Body of pancreas (tissue), 4 donors: ENCODE data around the gene ESRRB. TPM values are rescaled to one million over a fixed set of nuclear protein-coding genes. Genes with fewer than 3 reads are reported as not detected.

Experiments
- ATAC-seq: fragments of 150-250 bp; one replicate; pipeline ENCODE4 v1.9.1; 2016
- DNase-seq, 4 donors: peaks; one replicate each; pipeline ENCODE4 v3.0.0-alpha.2; 2019
- H3K27ac ChIP-seq, 4 donors: fragments of 200-600 bp; sonication (generic); 1 replicate in 3 of 4; 2 replicates in 1 of 4; pipeline versions ENCODE4 v1.5.1 to v1.6.1; 2016 to 2019; ENCODE audit warnings: mild to moderate bottlenecking in 1 of 4, mixed read lengths in 1 of 4, moderate library complexity in 1 of 4
- H3K27me3 ChIP-seq, 2 donors: fragments of 200-600 bp; sonication (generic); one replicate each; pipeline ENCODE4 v1.6.0; 2016; ENCODE audit warnings: mild to moderate bottlenecking in 1 of 2
- H3K36me3 ChIP-seq, 2 donors: fragments of 200-600 bp; sonication (generic); replicated peaks in 1 of 2; 2 replicates each; pipeline ENCODE4 v1.5.1; 2016; ENCODE audit warnings: low read depth in 2 of 2; ENCODE audit not compliant: insufficient read depth in 1 of 2
- H3K4me1 ChIP-seq: fragments of 200-600 bp; sonication (generic); one replicate; pipeline ENCODE4 v1.6.0; 2016
- H3K4me3 ChIP-seq, 2 donors: fragments of 200-600 bp; sonication (generic); 1 replicate in 1 of 2; 2 replicates in 1 of 2; pipeline ENCODE4 v1.5.1; 2016 to 2019
- H3K9me3 ChIP-seq, 3 donors: fragments of 200-600 bp; sonication (generic); 1 replicate in 2 of 3; 2 replicates in 1 of 3; pipeline ENCODE4 v1.5.1; 2016
- POLR2A ChIP-seq, 3 donors: fragments of 450-650 bp; IDR thresholded peaks; one replicate each; pipeline ENCODE4 v1.6.1; 2016; ENCODE audit warnings: antibody characterized with exemption in 3 of 3, mild to moderate bottlenecking in 2 of 3
- WGBS, 2 donors: methylation state at CpG; one replicate each; pipeline ENCODE4 v1.1.5; 2017; 5-methylcytosine and 5-hydroxymethylcytosine counted together
- intact Hi-C: fragments of 100-400 bp; cut with DNase I; formaldehyde crosslinking; loops from one replicate; pipeline ENCODE4 v1.15.1; 2023
- total RNA-seq, 2 donors: library from RNA; depleted of rRNA; stranded (reverse); fragments of >200 nt; gene quantifications; one replicate each; pipeline ENCODE4 v1.1.0, GENCODE V29; 2016
- TF ChIP-seq, protein P1 (sequence below), 7 experiments: fragments of 450-650 bp in 4 of 7; fragments of 200-600 bp in 3 of 7; sonication (generic) in 3 of 7; IDR thresholded peaks; one replicate each; pipeline ENCODE4 v1.5.1; 2016 to 2019; ENCODE audit warnings: antibody characterized with exemption in 7 of 7

ESRRB gene
- total RNA-seq, 2 donors from 2014 or later = not detected

DNA sequence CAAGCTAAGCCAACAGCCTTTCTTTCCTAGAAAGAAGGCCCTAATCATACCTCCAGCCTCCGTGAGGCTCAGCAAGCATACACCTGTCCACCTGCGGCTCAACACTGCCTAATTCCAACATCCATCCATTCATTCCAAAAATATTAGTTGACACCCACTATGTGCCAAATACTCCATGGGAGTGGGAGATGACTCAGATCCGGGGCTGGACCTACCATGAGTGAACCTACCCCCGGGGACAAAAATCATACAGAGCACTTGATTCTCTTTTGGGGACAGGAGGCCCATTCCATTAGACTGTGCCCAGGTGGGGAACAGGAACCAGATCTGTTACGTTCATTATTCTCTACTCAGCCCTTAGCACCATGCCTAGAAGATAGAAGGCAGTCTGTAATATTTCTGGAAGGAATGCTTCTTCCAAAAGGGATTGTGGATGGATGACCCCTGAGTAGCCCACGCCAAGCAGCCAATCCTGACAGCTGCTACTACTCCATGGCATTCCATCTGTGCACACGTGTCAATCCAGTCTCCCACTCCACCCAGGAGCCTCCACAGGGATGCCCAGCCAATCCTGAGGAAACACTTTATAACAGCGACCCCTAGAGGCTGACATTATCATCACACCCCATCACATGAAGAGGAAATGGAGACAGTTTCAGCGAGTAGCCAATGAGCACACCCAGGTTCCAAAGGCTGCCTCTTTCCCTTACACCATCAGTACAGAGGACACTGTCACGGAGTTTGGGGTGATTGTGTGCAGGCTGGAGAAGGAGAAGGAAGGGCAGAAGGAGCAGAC, 170.7 kb downstream of the ESRRB start:
- 55 to 57% methylated on average over 10 of the region's 10 CpGs for WGBS, 2 donors
- DNase-seq (peak in 1 of 4 donors; percentile 3), ATAC-seq (no peak)
- no peaks in the 10 kb centered on the region for H3K4me1 ChIP-seq
- no peak overlapping the region for H3K27ac ChIP-seq
- H3K9me3 ChIP-seq = no peaks in the 10 kb centered on the region
- H3K27me3 ChIP-seq = no peaks in the 10 kb centered on the region
- no peaks in the 10 kb centered on the region for H3K36me3 ChIP-seq
- TF ChIP-seq, protein P1, sequence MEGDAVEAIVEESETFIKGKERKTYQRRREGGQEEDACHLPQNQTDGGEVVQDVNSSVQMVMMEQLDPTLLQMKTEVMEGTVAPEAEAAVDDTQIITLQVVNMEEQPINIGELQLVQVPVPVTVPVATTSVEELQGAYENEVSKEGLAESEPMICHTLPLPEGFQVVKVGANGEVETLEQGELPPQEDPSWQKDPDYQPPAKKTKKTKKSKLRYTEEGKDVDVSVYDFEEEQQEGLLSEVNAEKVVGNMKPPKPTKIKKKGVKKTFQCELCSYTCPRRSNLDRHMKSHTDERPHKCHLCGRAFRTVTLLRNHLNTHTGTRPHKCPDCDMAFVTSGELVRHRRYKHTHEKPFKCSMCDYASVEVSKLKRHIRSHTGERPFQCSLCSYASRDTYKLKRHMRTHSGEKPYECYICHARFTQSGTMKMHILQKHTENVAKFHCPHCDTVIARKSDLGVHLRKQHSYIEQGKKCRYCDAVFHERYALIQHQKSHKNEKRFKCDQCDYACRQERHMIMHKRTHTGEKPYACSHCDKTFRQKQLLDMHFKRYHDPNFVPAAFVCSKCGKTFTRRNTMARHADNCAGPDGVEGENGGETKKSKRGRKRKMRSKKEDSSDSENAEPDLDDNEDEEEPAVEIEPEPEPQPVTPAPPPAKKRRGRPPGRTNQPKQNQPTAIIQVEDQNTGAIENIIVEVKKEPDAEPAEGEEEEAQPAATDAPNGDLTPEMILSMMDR (IDR thresholded peaks at IDR 0.05) = peak in 1 of 7 experiments; percentile 21
- no peak for TF ChIP-seq POLR2A (IDR thresholded peaks at IDR 0.05)
- H3K4me3 ChIP-seq = no peak overlapping the region
- intact Hi-C loops = no loop called here

GRCh38 chr14:76547831-76548230, 171.9 kb downstream of the ESRRB start:
- ATAC-seq = no peak
- Histone ChIP-seq H3K27ac (no peak overlapping the region), H3K4me3 (no peak overlapping the region), H3K9me3 (no peaks in the 10 kb centered on the region), H3K27me3 (no peaks in the 10 kb centered on the region), H3K36me3 (no peaks in the 10 kb centered on the region), H3K4me1 (no peaks in the 10 kb centered on the region)
- WGBS, 2 donors = 62 to 69% methylated on average over 8 of the region's 8 CpGs
- no peak for TF ChIP-seq POLR2A (IDR thresholded peaks at IDR 0.05)
- TF ChIP-seq, protein P1 (IDR thresholded peaks at IDR 0.05) = no peak
- no peak for DNase-seq
- intact Hi-C loops = no loop called here

DNA sequence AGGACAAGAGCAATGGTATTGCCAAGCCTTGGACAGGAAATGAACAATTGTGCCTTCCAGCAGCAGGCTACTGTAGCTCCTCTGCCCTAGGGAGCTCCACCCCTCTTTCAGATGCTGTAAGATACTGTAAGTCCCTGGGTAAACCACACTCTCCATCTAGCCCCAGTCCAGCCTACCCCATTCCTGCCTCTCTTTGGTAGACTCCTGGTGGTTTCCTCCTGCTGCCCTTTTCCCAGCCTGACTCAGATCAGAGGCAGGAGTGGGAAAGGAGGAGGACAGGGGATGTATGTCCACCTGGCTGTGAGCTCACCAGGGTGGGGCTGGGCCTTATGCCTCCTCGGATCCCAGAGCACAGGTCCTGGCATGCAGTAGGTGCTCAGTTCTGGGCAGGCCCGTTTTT, 174.6 kb downstream of the ESRRB start:
- intact Hi-C loops = no loop called here

DNA sequence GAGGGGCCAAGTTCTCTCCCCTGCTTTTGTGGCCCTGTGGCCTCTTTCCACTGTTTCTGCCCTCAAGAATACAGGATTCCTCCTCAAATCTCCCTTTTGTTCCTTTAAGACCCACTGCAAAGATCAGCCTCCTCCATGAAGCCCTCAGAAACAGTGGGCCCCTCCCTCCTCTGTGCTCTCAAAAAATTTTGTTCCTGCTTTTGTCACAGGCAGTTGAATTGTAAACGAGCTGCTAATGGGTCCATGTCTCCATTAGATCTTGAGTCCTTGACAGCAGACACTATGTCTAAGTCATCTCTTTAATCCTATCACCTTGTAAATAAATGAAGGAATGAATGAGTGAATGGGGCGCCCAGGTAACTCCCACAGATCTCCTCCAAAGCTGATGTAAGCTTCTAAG, 175.2 kb downstream of the ESRRB start:
- no peaks in the 10 kb centered on the region for H3K27me3 ChIP-seq
- no peak overlapping the region for H3K4me3 ChIP-seq
- no peaks in the 10 kb centered on the region for H3K9me3 ChIP-seq
- no peak for TF ChIP-seq POLR2A (IDR thresholded peaks at IDR 0.05)
- TF ChIP-seq, protein P1 (IDR thresholded peaks at IDR 0.05) = no peak
- DNase-seq = no peak
- no peak for ATAC-seq
- 38 to 73% methylated on average over 2 of the region's 2 CpGs for WGBS, 2 donors
- no peaks in the 10 kb centered on the region for H3K4me1 ChIP-seq
- H3K27ac ChIP-seq = no peak overlapping the region
- intact Hi-C loops = no loop called here
- no peaks in the 10 kb centered on the region for H3K36me3 ChIP-seq

More for the DNA sequence above, 174.6 kb downstream of the ESRRB start:
- no peak for DNase-seq
- Histone ChIP-seq H3K4me1 (no peaks in the 10 kb centered on the region), H3K27me3 (no peaks in the 10 kb centered on the region), H3K27ac (no peak overlapping the region), H3K9me3 (no peaks in the 10 kb centered on the region), H3K4me3 (no peak overlapping the region), H3K36me3 (no peaks in the 10 kb centered on the region)
- no peak for TF ChIP-seq POLR2A (IDR thresholded peaks at IDR 0.05)
- TF ChIP-seq, protein P1 (IDR thresholded peaks at IDR 0.05) = no peak
- no peak for ATAC-seq
- WGBS, 2 donors = 48 to 71% methylated on average over 2 of the region's 2 CpGs

Other genes starting within 250 kb of the ESRRB start
- gene GPATCH2L, start 224.2 kb upstream of the ESRRB start, total RNA-seq = 10 to 100 TPM; 23.4 to 61.7 TPM